Effector CD8-positive, alpha-beta T cell (primary cell): Measurements from ENCODE around the gene AP2M1.
"Not testable (repeated sequence)": the region's sequence is repeated elsewhere in the genome, so short reads cannot be mapped to it uniquely, and the experiment has no call there.

Experiments
- DNase-seq: peaks from one replicate; lab custom pipeline; 2025; lab: John Stamatoyannopoulos, UW

Gene AP2M1

DNA sequence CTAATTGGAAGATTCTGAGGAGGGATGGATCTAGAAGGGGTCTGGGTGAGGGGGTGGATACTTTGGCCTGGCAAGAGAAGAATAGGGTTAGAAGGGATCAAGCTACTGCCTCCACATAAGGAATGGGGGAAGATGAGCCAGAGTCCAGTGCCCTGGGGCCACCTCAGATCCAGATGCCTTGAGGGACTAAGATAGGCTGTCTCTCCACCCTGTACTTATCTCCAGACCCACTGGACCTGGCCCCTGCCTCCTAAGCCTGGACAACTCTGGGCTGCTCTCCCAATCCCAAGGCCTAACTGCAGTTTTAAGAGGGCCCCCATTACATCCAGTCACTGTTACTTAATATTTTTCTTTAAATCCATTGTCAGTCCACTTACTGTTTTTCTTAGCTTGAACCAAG, 17.4 kb upstream of the AP2M1 start:
- DNase-seq: no peak

DNA sequence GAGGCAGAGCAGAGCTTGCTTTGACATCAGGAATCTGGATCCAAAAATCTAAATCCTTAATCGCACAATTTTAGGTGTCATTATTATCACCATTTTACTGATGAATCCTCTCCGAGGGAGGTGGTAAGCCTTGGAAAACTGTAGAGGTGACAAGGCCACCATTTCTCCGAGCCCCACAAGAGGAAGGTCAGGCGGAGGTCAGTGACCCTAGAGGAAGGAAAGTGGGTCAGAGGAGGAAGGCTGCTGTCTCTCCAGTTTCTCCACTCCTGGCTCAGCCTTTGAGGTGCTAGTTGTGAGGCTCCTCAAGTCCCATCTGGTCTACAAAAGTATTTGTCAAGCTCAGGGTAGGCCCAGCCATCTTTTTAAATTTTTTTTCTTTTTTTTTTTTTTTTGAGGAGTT, 16.3 kb upstream of the AP2M1 start:
- DNase-seq: no peak

DNA sequence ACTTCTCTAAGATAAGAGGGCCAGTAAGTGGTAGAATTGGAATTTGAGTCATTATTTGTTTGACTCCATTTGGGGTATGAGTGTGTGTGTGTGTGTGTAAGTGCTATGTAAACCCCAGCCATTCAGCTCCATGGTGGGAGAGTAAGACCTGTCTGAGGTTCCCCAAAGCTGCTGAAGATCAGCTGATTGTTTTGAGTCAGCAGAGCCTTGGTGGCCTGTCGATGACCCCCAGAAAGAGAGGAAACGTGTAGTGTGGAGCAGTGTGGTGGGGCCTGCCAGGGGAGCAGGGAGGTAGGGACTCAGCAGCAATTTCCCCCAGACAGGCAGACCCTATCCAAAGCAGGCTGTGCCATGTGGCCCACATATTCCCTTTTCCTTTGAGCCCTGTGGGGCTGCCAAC, 14.2 kb upstream of the AP2M1 start:
- DNase-seq: no peak

DNA sequence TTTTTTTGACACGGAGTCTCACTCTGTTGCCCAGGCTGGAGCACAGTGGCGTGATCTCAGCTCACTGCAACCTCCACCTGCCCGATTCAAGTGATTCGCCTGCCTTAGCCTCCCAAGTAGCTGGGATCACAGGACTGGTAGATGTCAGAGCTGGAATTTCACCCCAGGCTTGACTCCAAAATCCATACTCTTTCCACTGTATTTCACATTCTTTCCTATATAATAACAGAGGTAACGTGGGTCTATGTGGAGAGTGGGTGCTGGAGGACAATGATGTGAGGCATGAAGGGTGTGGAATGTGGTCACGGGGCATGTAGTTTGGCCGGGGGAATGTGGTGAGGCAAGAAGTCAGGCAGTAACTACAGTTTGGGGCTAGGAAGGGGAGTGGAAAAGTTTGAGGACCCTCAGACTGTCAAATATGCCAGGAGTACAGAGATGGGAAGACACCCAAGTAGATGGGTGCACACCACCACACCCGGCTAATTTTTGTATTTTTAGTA, 12.0 kb upstream of the AP2M1 start:
- DNase-seq: not testable (repeated sequence)

DNA sequence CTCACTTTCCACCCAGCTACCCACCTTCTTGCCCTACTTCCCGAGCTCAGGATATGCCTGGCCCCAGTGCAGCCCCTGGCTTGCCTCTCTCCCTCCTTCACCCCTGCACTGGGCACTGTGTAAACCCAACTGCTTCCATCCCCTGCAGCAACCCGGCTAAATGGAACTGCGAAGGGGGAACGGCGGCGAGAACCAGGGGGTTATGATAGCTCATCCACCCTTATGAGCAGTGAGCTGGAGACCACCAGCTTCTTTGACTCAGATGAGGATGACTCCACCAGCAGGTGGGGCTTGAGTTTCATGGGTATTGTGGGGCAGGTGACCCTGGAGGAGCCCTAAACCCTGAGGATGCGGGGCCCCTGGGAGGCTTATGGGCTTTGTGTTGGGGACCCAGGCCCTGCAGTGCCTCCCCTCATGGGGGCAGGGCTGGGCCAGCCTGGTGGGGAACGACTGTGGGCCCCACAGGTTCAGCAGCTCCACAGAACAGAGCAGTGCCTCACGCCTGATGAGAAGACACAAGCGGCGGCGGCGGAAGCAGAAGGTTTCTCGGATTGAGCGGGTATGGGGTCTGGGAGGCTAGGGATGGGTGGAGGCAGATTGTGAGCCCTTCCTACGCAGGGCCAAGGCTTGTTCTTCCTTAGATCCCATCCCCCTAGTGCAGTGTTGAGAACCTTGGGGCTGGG, 9.9 kb upstream of the AP2M1 start:
- DNase-seq: no peak

DNA sequence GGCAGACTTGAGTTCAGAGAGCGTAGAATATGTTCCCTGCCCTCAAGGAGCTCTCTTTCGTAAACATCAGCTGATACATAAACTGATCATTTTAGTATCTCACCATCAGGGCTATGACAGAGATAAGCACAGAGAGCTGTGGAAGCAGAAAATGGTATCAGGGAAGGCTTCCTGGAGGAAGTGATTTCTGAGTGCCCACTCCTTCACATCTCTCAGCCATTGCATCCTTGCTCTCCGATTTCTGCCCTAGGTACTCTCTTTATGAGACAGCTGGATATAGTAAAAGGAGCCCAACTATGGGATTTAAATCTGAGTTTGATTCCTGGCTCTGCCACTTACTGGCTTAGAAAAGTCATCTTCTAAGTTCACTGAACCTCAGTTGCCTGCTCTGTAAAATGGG, 9.1 kb upstream of the AP2M1 start:
- DNase-seq: no peak

DNA sequence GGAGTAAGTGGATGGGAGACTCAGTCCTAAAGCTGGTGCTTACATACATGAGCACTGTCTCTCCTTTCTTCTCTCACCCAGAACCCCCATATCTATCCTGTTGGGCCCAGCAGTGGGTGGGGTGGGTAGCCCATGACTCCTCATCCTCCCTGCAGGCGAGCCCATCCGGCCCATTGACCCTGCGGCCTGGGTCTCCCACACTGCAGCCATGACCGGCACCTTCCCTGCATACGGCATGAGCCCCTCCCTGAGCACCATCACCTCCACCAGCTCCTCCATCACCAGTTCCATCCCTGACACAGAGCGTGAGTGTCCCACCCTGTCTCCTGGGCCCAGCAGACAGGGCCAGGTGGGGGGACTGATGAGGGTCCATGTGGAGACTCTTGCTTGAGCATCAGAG, 8.0 kb upstream of the AP2M1 start:
- DNase-seq: no peak

DNA sequence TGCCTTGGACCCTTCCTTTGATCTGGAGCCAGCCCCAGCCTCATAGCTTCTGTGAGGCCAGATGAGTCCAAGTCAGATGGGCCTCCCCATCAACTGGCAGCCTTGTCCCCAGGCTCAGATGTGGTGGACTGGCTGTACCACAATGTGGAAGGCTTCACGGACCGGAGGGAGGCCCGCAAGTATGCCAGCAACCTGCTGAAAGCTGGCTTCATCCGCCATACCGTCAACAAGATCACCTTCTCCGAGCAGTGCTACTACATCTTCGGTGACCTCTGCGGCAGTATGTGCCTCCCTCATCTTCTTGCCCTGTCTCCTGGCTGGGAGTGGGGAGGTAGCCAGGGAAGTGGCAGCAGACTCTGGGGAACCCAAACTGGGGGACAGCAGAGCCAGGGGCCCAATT, 6.9 kb upstream of the AP2M1 start:
- DNase-seq: no peak

DNA sequence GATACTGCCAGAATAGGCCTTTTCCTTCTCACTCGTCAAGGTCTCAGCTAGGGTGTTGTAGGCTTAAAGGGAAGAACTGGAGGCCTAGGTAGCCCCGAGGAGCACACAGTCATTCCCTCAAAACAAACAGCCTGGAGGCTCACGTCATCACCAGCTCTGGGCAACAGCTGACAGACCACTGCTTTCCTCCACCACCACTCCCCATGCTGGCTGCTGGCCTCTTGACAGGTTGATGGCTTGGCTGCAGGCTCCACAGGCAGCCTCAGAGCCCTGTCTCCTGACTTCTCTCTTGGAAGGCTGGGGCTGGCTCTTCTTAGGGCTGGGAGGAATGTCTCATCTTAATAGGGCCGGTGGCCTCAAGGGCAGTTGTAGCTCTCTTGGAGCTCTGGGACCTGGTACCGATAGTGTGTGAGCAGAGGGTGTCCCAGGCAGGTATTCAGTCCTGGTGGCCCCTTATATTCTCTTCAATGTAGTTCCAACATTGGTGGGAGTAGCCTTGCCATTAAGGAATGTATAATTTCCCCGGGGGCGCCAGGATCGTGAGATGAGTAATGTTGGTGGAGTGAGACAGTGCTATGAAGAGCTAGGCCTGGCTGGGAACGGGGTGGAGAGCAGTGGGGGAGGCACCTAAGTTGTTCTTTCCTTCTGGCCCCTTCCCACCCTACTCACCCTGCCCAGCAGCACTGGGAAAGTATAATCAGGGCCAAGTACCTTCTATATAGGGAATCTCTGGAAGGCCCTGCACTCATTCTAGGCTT, 6.1 kb upstream of the AP2M1 start:
- DNase-seq: no peak

DNA sequence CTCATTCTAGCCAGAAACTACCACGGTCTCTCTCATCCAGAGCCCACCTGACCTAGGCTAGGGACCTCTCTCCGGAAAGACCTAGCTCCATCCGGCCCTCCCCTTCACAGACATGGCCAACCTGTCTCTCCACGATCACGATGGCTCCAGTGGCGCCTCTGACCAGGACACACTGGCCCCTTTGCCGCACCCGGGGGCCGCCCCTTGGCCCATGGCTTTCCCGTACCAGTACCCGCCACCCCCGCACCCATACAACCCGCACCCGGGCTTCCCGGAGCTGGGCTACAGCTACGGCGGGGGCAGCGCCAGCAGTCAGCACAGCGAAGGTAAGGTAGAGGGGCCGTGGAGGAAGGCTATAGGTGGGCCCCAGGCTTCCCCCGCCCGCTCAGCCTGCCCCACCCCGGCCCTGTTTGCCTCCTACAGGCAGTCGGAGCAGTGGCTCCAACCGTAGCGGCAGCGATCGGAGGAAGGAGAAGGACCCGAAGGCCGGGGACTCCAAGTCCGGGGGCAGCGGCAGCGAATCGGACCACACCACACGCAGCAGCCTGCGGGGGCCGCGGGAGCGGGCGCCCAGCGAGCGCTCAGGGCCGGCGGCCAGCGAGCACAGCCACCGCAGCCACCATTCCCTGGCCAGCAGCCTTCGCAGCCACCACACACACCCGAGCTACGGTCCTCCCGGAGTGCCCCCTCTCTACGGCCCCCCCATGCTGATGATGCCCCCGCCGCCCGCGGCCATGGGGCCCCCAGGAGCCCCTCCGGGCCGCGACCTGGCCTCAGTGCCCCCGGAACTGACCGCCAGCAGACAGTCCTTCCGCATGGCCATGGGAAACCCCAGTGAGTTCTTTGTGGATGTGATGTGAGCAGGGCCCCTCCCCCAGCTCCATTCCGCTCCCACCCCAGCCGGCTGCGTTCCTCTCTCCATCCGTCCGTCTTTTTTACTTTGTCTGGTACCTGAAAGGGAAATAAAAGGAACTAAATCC, 4.5 kb upstream of the AP2M1 start:
- DNase-seq: no peak

DNA sequence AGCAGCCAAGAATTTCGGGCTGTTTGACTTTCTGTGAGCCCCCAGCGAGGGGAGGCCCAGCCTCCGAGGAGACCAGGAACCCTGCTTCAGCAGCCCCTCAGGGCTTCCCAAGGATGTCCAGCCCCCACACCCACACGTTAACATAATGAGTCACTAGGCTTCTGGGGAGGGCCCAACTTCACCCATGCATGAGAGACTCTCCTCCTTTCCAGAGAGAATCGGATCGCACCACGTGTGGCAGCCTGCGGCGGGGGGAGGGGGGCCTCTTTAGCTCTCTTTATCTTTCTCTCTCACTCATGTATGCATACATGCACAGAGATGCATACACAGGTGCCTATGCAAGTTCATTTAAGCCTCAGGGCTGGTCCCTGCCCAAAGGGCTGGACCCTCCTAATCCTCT, 3.1 kb upstream of the AP2M1 start:
- DNase-seq: no peak

DNA sequence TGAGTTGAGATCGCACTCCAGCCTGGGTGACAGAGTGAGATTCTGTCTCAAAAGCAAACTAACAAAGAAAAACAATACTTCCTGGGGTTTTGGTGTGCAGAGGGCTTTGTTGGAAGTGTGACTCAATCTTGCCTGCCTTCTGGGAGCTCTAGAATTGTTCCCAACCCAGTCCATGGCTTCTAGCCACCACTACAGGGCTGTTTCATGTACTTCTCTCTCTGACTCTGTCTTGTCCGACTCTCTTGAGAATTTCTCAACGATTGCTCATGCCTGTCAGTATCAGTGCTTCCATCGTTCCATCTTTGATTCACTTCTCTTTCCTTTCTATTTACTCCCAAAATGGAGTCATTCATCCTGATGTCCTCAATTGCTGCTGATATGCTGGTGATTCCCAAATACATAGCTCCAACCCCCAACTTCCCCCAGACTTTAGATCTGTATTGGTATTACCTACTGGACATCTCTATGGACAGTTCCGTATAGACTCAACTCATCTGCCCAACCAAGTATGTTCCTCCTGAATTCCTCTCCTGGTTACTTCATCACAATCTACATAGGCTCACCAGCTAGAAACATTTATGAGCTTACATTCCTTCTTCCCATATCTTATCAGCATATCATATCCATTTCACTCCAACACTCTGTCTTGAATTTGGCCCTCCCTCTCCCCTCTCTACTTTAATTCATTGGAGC, 1.8 kb upstream of the AP2M1 start:
- DNase-seq: no peak

DNA sequence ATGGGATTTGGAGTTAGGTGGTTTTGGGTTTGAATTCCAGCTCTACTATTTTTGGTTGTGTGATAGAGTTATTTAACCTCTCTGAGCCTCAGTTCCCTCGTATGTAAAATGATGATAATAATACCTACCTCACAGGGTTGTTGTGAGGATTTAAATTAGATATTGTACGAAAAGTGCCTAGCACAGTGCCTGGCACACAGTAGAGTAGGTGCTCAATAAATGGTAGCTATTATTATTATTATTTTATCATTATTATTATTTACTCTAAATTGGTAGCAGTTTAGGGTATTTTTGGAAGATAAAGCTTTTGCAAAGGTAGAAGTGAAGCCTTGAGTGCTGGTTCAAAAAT, 1.3 kb upstream of the AP2M1 start:
- DNase-seq: no peak

DNA sequence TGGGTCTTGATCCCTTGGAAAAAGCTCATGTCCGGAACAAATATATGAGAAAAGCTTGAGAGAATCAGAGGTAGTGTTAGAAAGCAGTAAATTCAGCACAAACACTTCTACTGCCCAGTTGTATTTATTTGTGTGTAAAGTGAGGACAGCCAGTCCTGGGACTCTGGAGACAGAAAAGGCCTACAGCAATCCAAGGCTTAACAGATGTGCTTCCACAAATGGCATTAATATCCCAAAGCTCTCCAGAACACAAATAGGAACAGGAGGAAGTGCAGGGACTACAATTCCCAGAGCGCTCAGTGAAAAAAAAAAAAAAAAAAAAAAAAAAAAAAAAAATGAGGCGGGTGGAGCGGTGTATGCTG, 390 bp upstream of the AP2M1 start:
- DNase-seq: no peak

DNA sequence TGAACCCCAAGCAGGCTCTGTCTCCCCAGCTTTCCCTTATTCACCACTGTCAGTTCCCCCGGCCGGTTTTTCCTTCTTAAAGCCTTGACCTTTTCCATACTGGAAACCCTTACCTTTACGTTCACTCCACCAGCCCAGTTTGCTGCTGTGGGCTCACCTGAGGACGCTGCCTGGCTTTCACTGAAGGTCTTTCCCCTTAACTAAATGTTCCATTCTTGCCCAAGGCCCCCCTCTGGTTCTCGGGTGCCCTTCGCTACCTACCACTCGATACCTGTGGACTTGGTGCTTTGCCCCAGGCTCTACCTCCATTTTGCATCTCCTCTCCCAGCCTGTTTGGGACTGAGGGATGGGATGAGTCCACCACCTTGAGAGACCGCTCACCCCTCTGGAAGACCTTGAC, 851 bp downstream of the AP2M1 start:
- DNase-seq: no peak

DNA sequence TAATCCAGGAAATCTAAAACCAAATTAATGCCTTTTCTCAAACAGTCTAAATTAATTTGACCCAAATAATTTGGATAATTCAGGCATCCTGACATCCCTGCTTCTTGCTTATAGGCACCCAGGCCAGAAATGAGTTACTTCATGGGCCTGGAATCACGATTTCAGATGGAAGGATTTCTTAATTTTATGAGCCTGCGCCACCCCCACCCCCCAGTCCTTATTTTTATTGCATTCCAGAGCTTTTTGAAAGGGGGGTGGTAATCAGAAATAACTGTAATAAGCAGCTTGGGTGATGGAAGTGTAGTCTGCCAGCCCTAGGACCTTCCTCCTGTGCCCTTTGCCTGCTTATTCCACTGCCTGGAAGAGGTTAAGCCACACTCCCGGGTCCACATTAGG, 1.3 kb downstream of the AP2M1 start:
- DNase-seq: no peak

DNA sequence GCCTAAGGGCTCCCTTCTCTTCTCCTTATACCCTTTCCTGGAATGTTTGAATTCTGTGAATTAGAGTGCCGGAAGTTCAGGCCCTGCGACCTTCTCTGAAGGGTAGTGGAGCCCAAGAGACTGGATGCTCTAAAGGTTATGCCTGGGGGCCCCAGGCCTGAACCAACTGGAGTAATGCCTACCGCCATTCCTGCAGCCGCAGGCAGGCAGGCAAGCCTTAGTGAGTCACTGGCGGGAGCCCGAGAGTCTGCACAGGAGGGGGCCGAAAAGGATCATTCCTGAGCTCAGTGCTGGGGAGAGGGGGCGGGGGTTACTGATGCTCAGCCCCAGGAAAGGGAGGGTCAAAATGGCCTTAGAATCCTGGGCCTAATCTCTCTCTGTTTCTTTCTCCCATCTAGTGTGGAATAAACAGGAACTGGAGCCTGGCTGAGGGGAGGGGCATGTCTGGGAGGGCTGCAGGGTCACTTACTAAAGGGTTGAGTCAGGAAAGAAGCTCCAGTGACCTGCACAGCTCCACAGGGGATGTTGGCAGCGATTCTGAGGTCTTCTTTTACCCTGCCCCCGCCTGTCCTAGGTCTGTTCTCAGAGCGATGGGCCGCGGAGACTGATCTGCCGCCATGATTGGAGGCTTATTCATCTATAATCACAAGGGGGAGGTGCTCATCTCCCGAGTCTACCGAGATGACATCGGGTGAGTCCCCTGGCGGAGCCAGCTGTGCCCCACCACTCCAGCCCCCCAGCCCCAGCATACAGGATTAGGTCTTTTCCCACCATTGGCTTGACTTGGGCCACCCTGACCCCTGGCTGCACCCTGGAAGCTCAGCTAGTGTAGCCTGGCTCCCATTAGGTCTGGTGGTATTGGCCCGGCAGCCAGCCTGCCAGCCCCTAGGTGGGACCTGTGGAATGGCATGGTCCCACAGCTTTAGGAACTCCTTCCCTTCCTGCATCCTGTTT, 2.0 kb downstream of the AP2M1 start:
- no peak for DNase-seq

DNA sequence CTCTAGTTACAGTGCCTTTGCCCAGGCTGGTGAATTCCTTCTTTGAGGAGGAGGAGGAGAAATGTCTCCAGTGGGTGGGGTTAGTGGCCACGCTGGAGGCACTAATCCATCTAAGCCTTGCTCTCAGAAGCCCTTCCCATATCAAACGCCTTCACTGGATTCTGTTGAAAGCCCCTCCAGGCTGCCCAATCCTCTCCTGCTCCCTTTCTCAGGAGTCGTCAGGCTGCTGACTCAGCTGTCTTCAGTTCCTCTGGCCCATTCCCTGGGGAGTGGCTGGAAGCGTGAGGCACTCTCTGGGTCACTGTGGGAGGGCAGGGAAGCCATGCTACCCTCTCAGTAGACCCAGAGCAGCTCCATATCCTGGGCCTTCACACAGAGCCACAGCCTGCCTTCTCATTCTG, 2.7 kb downstream of the AP2M1 start:
- DNase-seq: no peak

DNA sequence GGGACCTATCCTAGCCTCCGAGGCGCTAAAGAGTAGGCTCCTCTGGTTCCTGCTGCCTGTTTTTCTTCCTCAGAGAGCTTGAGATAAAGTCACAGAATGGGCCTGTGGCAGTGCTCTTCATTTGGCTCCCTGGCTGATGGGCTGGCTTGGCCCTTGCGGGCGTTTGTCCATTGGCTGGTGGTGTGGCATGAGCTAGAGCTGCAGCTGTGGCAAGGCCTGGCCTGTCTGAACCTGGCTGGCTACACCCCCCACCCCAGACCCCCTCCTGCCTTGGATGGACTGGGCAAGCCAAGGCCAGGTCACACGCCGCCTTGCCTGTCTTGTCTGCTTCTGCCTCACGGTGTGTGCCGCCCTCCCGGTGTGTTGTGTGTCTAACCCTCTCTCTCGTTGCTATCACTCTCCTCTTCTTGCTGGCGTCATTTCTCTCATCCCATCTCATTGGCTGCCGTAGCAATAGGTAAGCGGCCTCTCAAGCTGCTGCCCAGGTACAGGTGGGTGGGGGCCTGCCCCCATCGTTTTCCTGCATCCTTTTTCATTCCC, 3.2 kb downstream of the AP2M1 start:
- DNase-seq: no peak

DNA sequence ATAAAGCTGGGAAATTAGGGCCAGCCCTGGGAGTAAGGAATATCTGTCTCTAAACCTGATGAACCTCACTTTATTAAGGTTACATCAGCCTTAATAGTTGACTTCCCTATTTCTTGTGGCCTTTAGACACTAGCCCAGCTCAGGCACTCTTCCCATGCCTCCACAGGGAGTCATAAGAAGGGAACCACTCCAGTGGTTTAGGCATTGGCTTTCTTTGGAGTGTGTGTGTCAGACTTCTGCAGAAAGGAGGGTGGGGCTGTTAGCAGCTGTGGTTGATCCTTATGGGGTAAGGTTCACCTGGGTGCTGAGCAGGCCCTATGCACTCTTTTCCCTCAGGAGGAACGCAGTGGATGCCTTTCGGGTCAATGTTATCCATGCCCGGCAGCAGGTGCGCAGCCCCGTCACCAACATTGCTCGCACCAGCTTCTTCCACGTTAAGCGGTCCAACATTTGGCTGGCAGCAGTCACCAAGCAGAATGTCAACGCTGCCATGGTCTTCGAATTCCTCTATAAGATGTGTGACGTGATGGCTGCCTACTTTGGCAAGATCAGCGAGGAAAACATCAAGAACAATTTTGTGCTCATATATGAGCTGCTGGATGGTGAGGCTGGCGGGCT, 4.0 kb downstream of the AP2M1 start:
- DNase-seq: no peak
